Hematopoietic multipotent progenitor cell (in vitro differentiated cells): ENCODE measurements around the gene MANSC1. TPM values are rescaled to one million over a fixed set of nuclear protein-coding genes. Genes with fewer than 3 reads are reported as not detected.

ENCODE experiments used
- DNase-seq, 3 donors: peaks; one replicate each; pipeline ENCODE4 v3.0.0-alpha.2; 2011 to 2015; ENCODE audit warnings: low read depth in 2 of 3, low spot score in 2 of 3
- total RNA-seq: library from RNA; depleted of rRNA; stranded (reverse); fragments of >200 nt; gene quantifications from one replicate; pipeline ENCODE4 v1.2.3, GENCODE V29; 2012

Gene MANSC1
- 4.6 TPM for total RNA-seq

- peak in 2 of 3 donors; percentile 60 to 71 for DNase-seq
These were observed at the start of gene MANSC1 for GRCh38 chr12:12349711-12350665. Gene MANSC1, minus strand, starts transcription at chr12:12350242. Its CDS starts 6,928 bp downstream, at chr12:12343314.

- no peak for DNase-seq
These were observed 49.1 kb upstream of the MANSC1 start for GRCh38 chr12:12399161-12399560.

GRCh38 chr12:12398026-12398859 is 48.2 kb upstream of the MANSC1 start:
- DNase-seq: no peak

- no peak for DNase-seq
These were observed 47.1 kb upstream of the MANSC1 start for GRCh38 chr12:12397184-12397583.

- DNase-seq: no peak
These were observed 46.7 kb upstream of the MANSC1 start for GRCh38 chr12:12396694-12397093.

GRCh38 chr12:12393171-12393570 is 43.1 kb upstream of the MANSC1 start:
- no peak for DNase-seq

GRCh38 chr12:12392413-12392812 is 42.4 kb upstream of the MANSC1 start:
- peak in 2 of 3 donors; percentile 27 to 76 for DNase-seq

- DNase-seq: no peak
These were observed 37.5 kb upstream of the MANSC1 start for GRCh38 chr12:12387501-12387900.

GRCh38 chr12:12384571-12385340 is 34.7 kb upstream of the MANSC1 start:
- no peak for DNase-seq

GRCh38 chr12:12381982-12382381 is 31.9 kb upstream of the MANSC1 start:
- no peak for DNase-seq

- no peak for DNase-seq
These were observed 31.0 kb upstream of the MANSC1 start for GRCh38 chr12:12380949-12381593.

- no peak for DNase-seq
These were observed 30.0 kb upstream of the MANSC1 start for GRCh38 chr12:12379831-12380730.

GRCh38 chr12:12378616-12379015 is 28.6 kb upstream of the MANSC1 start:
- DNase-seq: no peak

GRCh38 chr12:12376646-12377448 is 26.8 kb upstream of the MANSC1 start:
- DNase-seq: peak in 2 of 3 donors; percentile 62 to 89

GRCh38 chr12:12372946-12373722 is 23.1 kb upstream of the MANSC1 start:
- DNase-seq: no peak

- DNase-seq: no peak
These were observed 17.5 kb upstream of the MANSC1 start for GRCh38 chr12:12367482-12367998.
